Testis (tissue), 3 donors: ENCODE results near the gene THOP1. TPM values are rescaled to one million over a fixed set of nuclear protein-coding genes. Genes with fewer than 3 reads are reported as not detected.

ENCODE experiments used
- DNase-seq: peaks from one replicate; pipeline ENCODE4 v3.0.0-alpha.2; 2019
- H3K27ac ChIP-seq, 2 donors: fragments of 200-600 bp; sonication (generic); one replicate each; pipeline ENCODE4 v1.5.1; 2019
- H3K27me3 ChIP-seq: fragments of 200-600 bp; sonication (generic); one replicate; pipeline ENCODE4 v1.5.1; 2019
- H3K36me3 ChIP-seq: fragments of 200-600 bp; sonication (generic); one replicate; pipeline ENCODE4 v1.5.1; 2017; ENCODE audit warnings: low read depth; ENCODE audit errors: missing control alignments
- H3K4me1 ChIP-seq: fragments of 200-600 bp; sonication (generic); one replicate; pipeline ENCODE4 v1.5.1; 2019
- H3K4me3 ChIP-seq, 2 donors: fragments of 200-600 bp; sonication (generic); one replicate each; pipeline ENCODE4 v1.5.1; 2017 to 2019
- H3K9me3 ChIP-seq: fragments of 200-600 bp; sonication (generic); one replicate; pipeline ENCODE4 v1.5.1; 2017
- POLR2A ChIP-seq: fragments of 450-650 bp; IDR thresholded peaks from one replicate; pipeline ENCODE4 v1.6.1; 2017; ENCODE audit warnings: antibody characterized with exemption, mild to moderate bottlenecking, moderate library complexity
- WGBS, 2 donors: methylation state at CpG; one replicate each; pipeline ENCODE4 v1.1.5; 2018; 5-methylcytosine and 5-hydroxymethylcytosine counted together
- intact Hi-C: fragments of 100-400 bp; cut with DNase I; formaldehyde crosslinking; loops from one replicate; pipeline ENCODE4 v1.15.1; 2023; ENCODE audit warnings: low total_unique reads
- polyA plus RNA-seq: library from polyadenylated mRNA; stranded (reverse); fragments of 350-450 nt; fragmentation: Illumina TruSeq; extraction: RNeasy Lipid Tissue Mini Kit (QIAGEN cat#74804); gene quantifications from one replicate; pipeline ENCODE4 v1.2.3, GENCODE V29; 2014; ENCODE audit warnings: low read depth, low replicate concordance; ENCODE audit not compliant: insufficient read depth
- total RNA-seq, 2 donors: library from RNA; depleted of rRNA; stranded (reverse); fragments of >200 nt; gene quantifications; one replicate each; pipeline ENCODE4 v1.2.3, GENCODE V29; 2016
- TF ChIP-seq, protein P1 (sequence below), 3 experiments: fragments of 450-650 bp in 2 of 3; fragments of 200-600 bp in 1 of 3; sonication (generic) in 1 of 3; IDR thresholded peaks; one replicate each; pipeline ENCODE4 v1.5.1; 2016 to 2019; ENCODE audit warnings: antibody characterized with exemption in 3 of 3, mild to moderate bottlenecking in 2 of 3, moderate library complexity in 1 of 3

The THOP1 gene
- total and polyA plus RNA-seq, 3 donors from 2014 or later = 111 to 166 (median 134) TPM

GRCh38 chr19:2795827-2796658 is 10.7 kb downstream of the THOP1 start:
- TF ChIP-seq, protein P1, sequence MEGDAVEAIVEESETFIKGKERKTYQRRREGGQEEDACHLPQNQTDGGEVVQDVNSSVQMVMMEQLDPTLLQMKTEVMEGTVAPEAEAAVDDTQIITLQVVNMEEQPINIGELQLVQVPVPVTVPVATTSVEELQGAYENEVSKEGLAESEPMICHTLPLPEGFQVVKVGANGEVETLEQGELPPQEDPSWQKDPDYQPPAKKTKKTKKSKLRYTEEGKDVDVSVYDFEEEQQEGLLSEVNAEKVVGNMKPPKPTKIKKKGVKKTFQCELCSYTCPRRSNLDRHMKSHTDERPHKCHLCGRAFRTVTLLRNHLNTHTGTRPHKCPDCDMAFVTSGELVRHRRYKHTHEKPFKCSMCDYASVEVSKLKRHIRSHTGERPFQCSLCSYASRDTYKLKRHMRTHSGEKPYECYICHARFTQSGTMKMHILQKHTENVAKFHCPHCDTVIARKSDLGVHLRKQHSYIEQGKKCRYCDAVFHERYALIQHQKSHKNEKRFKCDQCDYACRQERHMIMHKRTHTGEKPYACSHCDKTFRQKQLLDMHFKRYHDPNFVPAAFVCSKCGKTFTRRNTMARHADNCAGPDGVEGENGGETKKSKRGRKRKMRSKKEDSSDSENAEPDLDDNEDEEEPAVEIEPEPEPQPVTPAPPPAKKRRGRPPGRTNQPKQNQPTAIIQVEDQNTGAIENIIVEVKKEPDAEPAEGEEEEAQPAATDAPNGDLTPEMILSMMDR (IDR thresholded peaks at IDR 0.05) = no peak
- no peak for TF ChIP-seq POLR2A
- Histone ChIP-seq H3K27ac (no peak overlapping the region), H3K27me3 (no peaks in the 10 kb centered on the region), H3K4me1 (peaks cover 6% of the 10 kb centered on the region), H3K9me3 (no peaks in the 10 kb centered on the region), H3K4me3 (no peak overlapping the region), H3K36me3 (no peaks in the 10 kb centered on the region)
- intact Hi-C loops = no loop called here
- WGBS, 2 donors = 91 to 95% methylated on average over 14 to 27 of the region's 27 CpGs
- DNase-seq = no peak

GRCh38 chr19:2796659-2797266 is 11.5 kb downstream of the THOP1 start:
- no peak for TF ChIP-seq POLR2A
- TF ChIP-seq, protein P1 (IDR thresholded peaks at IDR 0.05) = no peak
- DNase-seq = no peak
- H3K27me3 ChIP-seq = no peaks in the 10 kb centered on the region
- H3K36me3 ChIP-seq = no peaks in the 10 kb centered on the region
- H3K27ac ChIP-seq = no peak overlapping the region
- intact Hi-C loops = no loop called here
- H3K9me3 ChIP-seq = no peaks in the 10 kb centered on the region
- H3K4me1 ChIP-seq = peaks cover 6% of the 10 kb centered on the region
- WGBS, 2 donors = 93 to 96% methylated on average over 15 to 23 of the region's 23 CpGs
- no peak overlapping the region for H3K4me3 ChIP-seq

GRCh38 chr19:2797280-2797679 is 12.0 kb downstream of the THOP1 start:
- no peak for DNase-seq
- no peak for TF ChIP-seq POLR2A
- TF ChIP-seq, protein P1 (IDR thresholded peaks at IDR 0.05) = no peak
- intact Hi-C loops = no loop called here
- peaks cover 6% of the 10 kb centered on the region for H3K4me1 ChIP-seq
- H3K27ac ChIP-seq = no peak overlapping the region
- no peaks in the 10 kb centered on the region for H3K36me3 ChIP-seq
- H3K4me3 ChIP-seq = no peak overlapping the region
- no peaks in the 10 kb centered on the region for H3K27me3 ChIP-seq
- H3K9me3 ChIP-seq = no peaks in the 10 kb centered on the region
- 96 to 99% methylated on average over 12 to 15 of the region's 15 CpGs for WGBS, 2 donors

GRCh38 chr19:2798158-2798685 is 12.9 kb downstream of the THOP1 start:
- Histone ChIP-seq H3K36me3 (no peaks in the 10 kb centered on the region), H3K9me3 (no peaks in the 10 kb centered on the region), H3K4me3 (no peak overlapping the region), H3K4me1 (peaks cover 6% of the 10 kb centered on the region), H3K27me3 (no peaks in the 10 kb centered on the region), H3K27ac (peak overlapping the region in 1 of 2 donors; percentile 44)
- intact Hi-C loops = no loop called here
- TF ChIP-seq POLR2A = no peak
- TF ChIP-seq, protein P1 (IDR thresholded peaks at IDR 0.05) = no peak
- no peak for DNase-seq
- 93 to 97% methylated on average over 15 to 16 of the region's 16 CpGs for WGBS, 2 donors
